Vagina (tissue), 2 donors: ENCODE data around the gene PRDM5.

ENCODE experiments used
- CTCF ChIP-seq, 3 experiments: fragments of 450-650 bp in 2 of 3; fragments of 200-600 bp in 1 of 3; sonication (generic) in 1 of 3; IDR thresholded peaks; one replicate each; pipeline ENCODE4 v1.5.1; 2017 to 2019; ENCODE audit warnings: antibody characterized with exemption in 3 of 3, mild to moderate bottlenecking in 2 of 3, moderate library complexity in 2 of 3
- POLR2A ChIP-seq, 2 donors: fragments of 450-650 bp; IDR thresholded peaks; one replicate each; pipeline ENCODE4 v1.6.1; 2017; ENCODE audit warnings: antibody characterized with exemption in 2 of 2, mild to moderate bottlenecking in 2 of 2, moderate library complexity in 2 of 2

- TF ChIP-seq CTCF (IDR thresholded peaks at IDR 0.05) (no peak), POLR2A (IDR thresholded peaks at IDR 0.05) (no peak)
Measured at GRCh38 chr4:120815361-120815760, 107.2 kb downstream of the PRDM5 start.
